Trophoblast cell (in vitro differentiated cells and primary cell): ENCODE measurements around the gene GET4.

Experiments used
- DNase-seq, 2 donors: peaks; one replicate each; pipeline ENCODE4 v3.0.0-alpha.2; 2016
- H2AFZ ChIP-seq: 2 replicates; pipeline ENCODE4 v1.6.1; 2013; ENCODE audit warnings: low read length, moderate library complexity, mild to moderate bottlenecking; ENCODE audit not compliant: insufficient read depth, poor library complexity
- H2AK5ac ChIP-seq: 2 replicates; pipeline ENCODE4 v1.6.1; 2013; ENCODE audit warnings: mild to moderate bottlenecking, low read length
- H2BK120ac ChIP-seq: 2 replicates; pipeline ENCODE4 v1.6.1; 2013; ENCODE audit warnings: low read length, mild to moderate bottlenecking, moderate library complexity; ENCODE audit not compliant: insufficient read depth, poor library complexity
- H2BK12ac ChIP-seq: 2 replicates; pipeline ENCODE4 v1.6.1; 2013; ENCODE audit warnings: mild to moderate bottlenecking, low read length, moderate library complexity
- H2BK5ac ChIP-seq: 2 replicates; pipeline ENCODE4 v1.6.1; 2013; ENCODE audit warnings: low read length, low read depth, moderate library complexity, mild to moderate bottlenecking; ENCODE audit not compliant: poor library complexity
- H3K14ac ChIP-seq: 2 replicates; pipeline ENCODE4 v1.6.1; 2013; ENCODE audit warnings: mild to moderate bottlenecking, low read length
- H3K18ac ChIP-seq: 2 replicates; pipeline ENCODE4 v1.6.1; 2013; ENCODE audit warnings: mild to moderate bottlenecking, low read length
- H3K23ac ChIP-seq: 2 replicates; pipeline ENCODE4 v1.6.1; 2013; ENCODE audit warnings: low read length
- H3K27ac ChIP-seq: 2 replicates; pipeline ENCODE4 v1.5.1; 2013; ENCODE audit warnings: low read depth, mild to moderate bottlenecking, inconsistent platforms, low read length, moderate library complexity
- H3K27me3 ChIP-seq: 2 replicates; pipeline ENCODE4 v1.6.1; 2013; ENCODE audit warnings: inconsistent platforms, mild to moderate bottlenecking, low read length, moderate library complexity; ENCODE audit not compliant: insufficient read depth
- H3K36me3 ChIP-seq, 2 experiments: 1 replicate in 1 of 2; 2 replicates in 1 of 2; pipeline ENCODE4 v1.6.1; 2013; ENCODE audit warnings: low read length in 2 of 2, mild to moderate bottlenecking in 2 of 2, moderate library complexity in 1 of 2; ENCODE audit not compliant: insufficient read depth in 2 of 2, control insufficient read depth in 1 of 2
- H3K4ac ChIP-seq: 2 replicates; pipeline ENCODE4 v1.6.1; 2013; ENCODE audit warnings: low read depth, mild to moderate bottlenecking, low read length, moderate library complexity
- H3K4me1 ChIP-seq, 2 experiments: 1 replicate in 1 of 2; 2 replicates in 1 of 2; pipeline ENCODE4 v1.6.1; 2013; ENCODE audit warnings: low read length in 2 of 2, mild to moderate bottlenecking in 2 of 2, moderate library complexity in 1 of 2; ENCODE audit not compliant: insufficient read depth in 2 of 2, control insufficient read depth in 1 of 2
- H3K4me2 ChIP-seq: 2 replicates; pipeline ENCODE4 v1.6.1; 2013; ENCODE audit warnings: inconsistent platforms, mild to moderate bottlenecking, low read length, moderate library complexity
- H3K4me3 ChIP-seq: 2 replicates; pipeline ENCODE4 v1.5.1; 2013; ENCODE audit warnings: mild to moderate bottlenecking, low read depth, low read length, inconsistent platforms
- H3K79me1 ChIP-seq: one replicate; pipeline ENCODE4 v1.6.1; 2013; ENCODE audit warnings: low read length
- H3K79me2 ChIP-seq: 2 replicates; pipeline ENCODE4 v1.6.1; 2013; ENCODE audit warnings: low read length, mild to moderate bottlenecking; ENCODE audit not compliant: control insufficient read depth, insufficient read depth, poor library complexity
- H3K9ac ChIP-seq: 2 replicates; pipeline ENCODE4 v1.6.1; 2013; ENCODE audit warnings: mild to moderate bottlenecking, low read length
- H3K9me3 ChIP-seq: 2 replicates; pipeline ENCODE4 v1.6.1; 2013; ENCODE audit warnings: low read depth, mild to moderate bottlenecking, control low read depth, inconsistent platforms, low read length; ENCODE audit not compliant: insufficient read depth
- H4K12ac ChIP-seq: 2 replicates; pipeline ENCODE4 v1.6.1; 2013; ENCODE audit warnings: low read depth, mild to moderate bottlenecking, low read length, moderate library complexity
- H4K8ac ChIP-seq: 2 replicates; pipeline ENCODE4 v1.6.1; 2013; ENCODE audit warnings: low read depth, mild to moderate bottlenecking, low read length, moderate library complexity
- H4K91ac ChIP-seq: one replicate; pipeline ENCODE4 v1.6.1; 2013; ENCODE audit warnings: low read depth, mild to moderate bottlenecking, low read length, moderate library complexity
- WGBS: extraction: QIAGEN DNeasy Blood & Tissue Kit; methylation state at CpG from one replicate; pipeline ENCODE4 v1.1.7; 2013; ENCODE audit warnings: missing lambda C conversion rate; ENCODE audit not compliant: insufficient read length, insufficient coverage; ENCODE audit errors: extremely low coverage; 5-methylcytosine and 5-hydroxymethylcytosine counted together

The GET4 gene

GRCh38 chr7:840001-840600 is 36.3 kb upstream of the GET4 start:
- Histone ChIP-seq H4K91ac (no peak overlapping the region), H3K18ac (no peak overlapping the region), H3K4me1 (peaks cover 3 to 9% of the 10 kb centered on the region in 2 experiments), H4K8ac (no peak overlapping the region), H3K14ac (no peak overlapping the region), H2AFZ (no peak overlapping the region), H2AK5ac (no peak overlapping the region), H3K9ac (no peak overlapping the region), H3K4me2 (no peak overlapping the region), H3K23ac (no peak overlapping the region), H3K4me3 (no peak overlapping the region), H3K27ac (no peak overlapping the region), H3K36me3 (peaks cover 48 to 52% of the 10 kb centered on the region in 2 experiments), H3K27me3 (no peaks in the 10 kb centered on the region), H3K4ac (no peak overlapping the region), H3K79me2 (no peaks in the 10 kb centered on the region), H3K9me3 (no peaks in the 10 kb centered on the region), H3K79me1 (no peaks in the 10 kb centered on the region), H4K12ac (no peak overlapping the region), H2BK5ac (no peak overlapping the region), H2BK120ac (no peak overlapping the region), H2BK12ac (no peak overlapping the region)
- no CpG with 5 or more reads among the region's 24 CpGs for WGBS
- no peak for DNase-seq

DNA sequence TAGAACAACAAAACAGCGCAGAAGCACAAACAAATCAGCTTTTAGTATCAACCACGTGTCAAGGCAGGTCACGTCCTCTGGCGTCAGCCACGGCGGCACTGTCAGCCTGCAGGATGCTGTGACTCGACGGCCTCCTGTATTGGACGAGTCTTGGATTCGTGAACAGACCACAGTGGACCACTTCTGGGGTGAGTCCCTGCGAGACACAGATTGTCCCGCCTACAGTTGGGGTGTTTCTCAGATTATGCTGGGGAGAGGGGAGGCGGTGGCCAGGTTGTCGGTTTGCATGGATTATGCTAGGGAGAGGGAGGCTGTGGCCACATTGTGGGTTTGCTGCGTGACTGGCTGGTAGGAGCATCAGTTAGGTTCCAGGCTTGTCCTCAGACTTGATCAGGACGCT is 34.4 kb upstream of the GET4 start:
- Histone ChIP-seq H3K9me3 (no peaks in the 10 kb centered on the region), H3K14ac (no peak overlapping the region), H3K79me2 (no peaks in the 10 kb centered on the region), H3K36me3 (peaks cover 45% of the 10 kb centered on the region in 2 experiments), H3K4me1 (peaks cover 0 to under 1% of the 10 kb centered on the region in 2 experiments), H3K27me3 (no peaks in the 10 kb centered on the region), H2BK120ac (no peak overlapping the region), H4K12ac (no peak overlapping the region), H3K79me1 (no peaks in the 10 kb centered on the region), H2BK12ac (no peak overlapping the region), H2AFZ (no peak overlapping the region), H3K4ac (no peak overlapping the region), H4K91ac (no peak overlapping the region), H4K8ac (no peak overlapping the region), H3K4me2 (no peak overlapping the region), H3K4me3 (no peak overlapping the region), H3K9ac (no peak overlapping the region), H2AK5ac (no peak overlapping the region), H3K27ac (no peak overlapping the region), H2BK5ac (no peak overlapping the region), H3K23ac (no peak overlapping the region), H3K18ac (no peak overlapping the region)
- WGBS = no CpG with 5 or more reads among the region's 16 CpGs
- DNase-seq = no peak

DNA sequence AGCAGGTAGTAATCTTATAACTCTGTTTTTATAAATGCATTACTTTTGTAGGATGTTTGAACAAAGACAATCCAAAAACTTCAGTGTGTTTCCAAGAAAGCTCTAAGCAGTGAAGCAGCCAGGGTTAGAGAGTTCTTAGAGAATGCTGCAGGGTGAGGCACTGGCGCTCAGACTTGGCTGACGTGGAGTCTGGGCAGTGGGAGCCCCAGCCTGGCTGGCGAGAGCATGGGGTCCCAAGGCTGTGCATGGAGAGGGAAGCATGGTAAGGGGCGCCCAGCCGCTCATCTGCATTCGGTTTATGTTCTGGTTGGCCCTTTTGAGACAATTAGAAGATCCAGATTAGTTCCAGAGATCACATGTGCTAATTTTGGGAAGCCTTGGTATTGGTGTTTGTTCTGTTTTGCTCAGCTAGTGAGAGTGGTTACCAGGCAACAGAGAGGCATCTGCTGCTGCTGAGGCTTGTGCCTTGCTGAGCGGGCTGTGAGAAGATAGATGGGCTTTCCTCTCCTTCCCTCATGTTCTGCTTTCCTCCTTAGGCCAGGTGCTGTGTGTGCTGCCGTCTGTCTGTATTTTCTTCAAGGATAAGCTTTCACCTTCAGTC is 33.8 kb upstream of the GET4 start:
- Histone ChIP-seq H3K14ac (no peak overlapping the region), H3K79me2 (no peaks in the 10 kb centered on the region), H3K27ac (no peak overlapping the region), H3K4me2 (no peak overlapping the region), H3K4ac (no peak overlapping the region), H3K4me1 (no peaks in the 10 kb centered on the region), H3K9me3 (no peaks in the 10 kb centered on the region), H4K12ac (no peak overlapping the region), H3K4me3 (no peak overlapping the region), H3K9ac (no peak overlapping the region), H2AFZ (no peak overlapping the region), H3K79me1 (no peaks in the 10 kb centered on the region), H4K91ac (no peak overlapping the region), H3K23ac (no peak overlapping the region), H2BK12ac (no peak overlapping the region), H2BK120ac (no peak overlapping the region), H3K36me3 (peaks cover 43 to 45% of the 10 kb centered on the region in 2 experiments), H4K8ac (no peak overlapping the region), H3K18ac (no peak overlapping the region), H2BK5ac (no peak overlapping the region), H3K27me3 (no peaks in the 10 kb centered on the region), H2AK5ac (no peak overlapping the region)
- no CpG with 5 or more reads among the region's 8 CpGs for WGBS
- no peak for DNase-seq

DNA sequence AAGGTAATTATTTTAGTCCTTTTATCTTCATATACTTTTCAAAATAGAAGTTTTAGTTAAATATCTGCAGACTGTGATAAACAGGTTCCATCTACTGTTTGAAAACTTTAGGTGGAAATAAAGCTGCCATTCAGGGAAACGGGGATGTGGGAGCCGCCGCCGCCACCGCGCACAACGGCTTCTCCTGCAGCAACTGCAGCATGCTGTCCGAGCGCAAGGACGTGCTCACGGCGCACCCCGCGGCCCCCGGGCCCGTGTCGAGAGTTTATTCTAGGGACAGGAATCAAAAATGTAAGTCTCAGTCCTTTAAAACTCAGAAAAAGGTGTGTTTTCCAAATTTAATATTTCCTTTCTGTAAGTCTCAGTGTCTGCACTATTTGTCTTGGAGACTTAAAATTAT is 33.1 kb upstream of the GET4 start:
- H2AFZ ChIP-seq = no peak overlapping the region
- H3K9ac ChIP-seq = no peak overlapping the region
- H3K79me2 ChIP-seq = no peaks in the 10 kb centered on the region
- no peaks in the 10 kb centered on the region for H3K79me1 ChIP-seq
- no peak overlapping the region for H3K4me2 ChIP-seq
- H3K27me3 ChIP-seq = no peaks in the 10 kb centered on the region
- no peak overlapping the region for H2BK120ac ChIP-seq
- H3K9me3 ChIP-seq = peaks cover 2% of the 10 kb centered on the region
- no peak overlapping the region for H2BK5ac ChIP-seq
- no peak overlapping the region for H4K8ac ChIP-seq
- no peak overlapping the region for H3K18ac ChIP-seq
- H2BK12ac ChIP-seq = no peak overlapping the region
- no peak overlapping the region for H3K27ac ChIP-seq
- no peak overlapping the region for H3K14ac ChIP-seq
- WGBS = no CpG with 5 or more reads among the region's 17 CpGs
- H4K12ac ChIP-seq = no peak overlapping the region
- no peak overlapping the region for H3K4me3 ChIP-seq
- no peak overlapping the region for H3K23ac ChIP-seq
- no peak for DNase-seq
- no peak overlapping the region for H3K4ac ChIP-seq
- no peaks in the 10 kb centered on the region for H3K4me1 ChIP-seq
- no peak overlapping the region for H4K91ac ChIP-seq
- H3K36me3 ChIP-seq = peaks cover 43 to 45% of the 10 kb centered on the region in 2 experiments
- H2AK5ac ChIP-seq = no peak overlapping the region
